H9 (cell line): Measurements from ENCODE around the gene IGFBP4. TPM values are rescaled to one million over a fixed set of nuclear protein-coding genes. Genes with fewer than 3 reads are reported as not detected.

Experiments
- DNase-seq: peaks from one replicate; pipeline ENCODE4 v3.0.0-alpha.2; 2017
- H2AFZ ChIP-seq: one replicate; pipeline ENCODE4 v1.6.1; 2013; ENCODE audit warnings: mild to moderate bottlenecking, low read length, control low read depth, moderate library complexity
- H2AK5ac ChIP-seq: 2 replicates; pipeline ENCODE4 v1.6.1; 2013; ENCODE audit warnings: low read length, control low read depth, mixed read lengths; ENCODE audit not compliant: insufficient read length
- H2BK120ac ChIP-seq: one replicate; pipeline ENCODE4 v1.6.1; 2013; ENCODE audit warnings: low read depth, mild to moderate bottlenecking, low read length, control low read depth, inconsistent platforms; ENCODE audit not compliant: poor library complexity, severe bottlenecking
- H2BK12ac ChIP-seq: 2 replicates; pipeline ENCODE4 v1.6.1; 2013; ENCODE audit warnings: low read length, control low read depth, mixed read lengths, low read depth; ENCODE audit not compliant: insufficient read length
- H2BK15ac ChIP-seq: 2 replicates; pipeline ENCODE4 v1.6.1; 2013; ENCODE audit warnings: low read depth, low read length, control low read depth
- H2BK20ac ChIP-seq: one replicate; pipeline ENCODE4 v1.6.1; 2013; ENCODE audit warnings: low read depth, mild to moderate bottlenecking, low read length, control low read depth, inconsistent platforms; ENCODE audit not compliant: poor library complexity, severe bottlenecking
- H2BK5ac ChIP-seq: 2 replicates; pipeline ENCODE4 v1.6.1; 2013; ENCODE audit warnings: low read length, control low read depth, mixed read lengths; ENCODE audit not compliant: insufficient read length
- H3K14ac ChIP-seq: 2 replicates; pipeline ENCODE4 v1.6.1; 2013; ENCODE audit warnings: low read length, control low read depth; ENCODE audit not compliant: insufficient read depth
- H3K18ac ChIP-seq: 2 replicates; pipeline ENCODE4 v1.6.1; 2013; ENCODE audit warnings: low read depth, mild to moderate bottlenecking, mixed read lengths, low read length, control low read depth; ENCODE audit not compliant: insufficient read length
- H3K23ac ChIP-seq: 2 replicates; pipeline ENCODE4 v1.6.1; 2013; ENCODE audit warnings: low read length, control low read depth, mixed read lengths, low read depth; ENCODE audit not compliant: insufficient read length
- H3K23me2 ChIP-seq: 2 replicates; pipeline ENCODE4 v1.6.1; 2013; ENCODE audit warnings: low read depth, mild to moderate bottlenecking, mixed read lengths, low read length, control low read depth; ENCODE audit not compliant: insufficient read length, poor library complexity, severe bottlenecking
- H3K27ac ChIP-seq: 2 replicates; pipeline ENCODE4 v1.5.1; 2013; ENCODE audit warnings: low read length, control low read depth, mixed read lengths, low read depth; ENCODE audit not compliant: insufficient read length
- H3K27me3 ChIP-seq: 2 replicates; pipeline ENCODE4 v1.6.1; 2013; ENCODE audit warnings: low read length, control low read depth, inconsistent platforms; ENCODE audit not compliant: insufficient read depth
- H3K4ac ChIP-seq: 2 replicates; pipeline ENCODE4 v1.6.1; 2013; ENCODE audit warnings: low read depth, mild to moderate bottlenecking, control low read depth, inconsistent platforms, low read length, moderate library complexity
- H3K4me1 ChIP-seq: 2 replicates; pipeline ENCODE4 v1.6.1; 2013; ENCODE audit warnings: low read length, control low read depth, inconsistent platforms; ENCODE audit not compliant: insufficient read depth
- H3K4me2 ChIP-seq: 2 replicates; pipeline ENCODE4 v1.6.1; 2013; ENCODE audit warnings: low read length, control low read depth, mixed read lengths; ENCODE audit not compliant: insufficient read length, insufficient read depth
- H3K56ac ChIP-seq: 2 replicates; pipeline ENCODE4 v1.6.1; 2013; ENCODE audit warnings: low read depth, mild to moderate bottlenecking, mixed read lengths, low read length, control low read depth; ENCODE audit not compliant: insufficient read length
- H3K79me1 ChIP-seq: 2 replicates; pipeline ENCODE4 v1.6.1; 2013; ENCODE audit warnings: low read depth, mild to moderate bottlenecking, moderate library complexity, low read length, control low read depth, inconsistent platforms; ENCODE audit not compliant: insufficient read depth, poor library complexity, severe bottlenecking
- H3K79me2 ChIP-seq: 2 replicates; pipeline ENCODE4 v1.6.1; 2013; ENCODE audit warnings: low read length, control low read depth, inconsistent platforms; ENCODE audit not compliant: insufficient read depth
- H3K9ac ChIP-seq: 2 replicates; pipeline ENCODE4 v1.6.1; 2013; ENCODE audit warnings: low read length, control low read depth, mixed read lengths; ENCODE audit not compliant: insufficient read length; ENCODE audit errors: extremely low read depth
- H3K9me3 ChIP-seq: one replicate; pipeline ENCODE4 v1.6.1; 2013; ENCODE audit warnings: low read depth, low read length, inconsistent platforms; ENCODE audit not compliant: control insufficient read depth
- H3T11ph ChIP-seq: one replicate; pipeline ENCODE4 v1.6.1; 2013; ENCODE audit warnings: mild to moderate bottlenecking, low read length, control low read depth, inconsistent platforms
- H4K20me1 ChIP-seq: one replicate; pipeline ENCODE4 v1.6.1; 2013; ENCODE audit not compliant: control insufficient read depth, insufficient read length, insufficient read depth
- H4K5ac ChIP-seq: 2 replicates; pipeline ENCODE4 v1.6.1; 2013; ENCODE audit warnings: low read depth, mild to moderate bottlenecking, mixed read lengths, low read length, control low read depth; ENCODE audit not compliant: insufficient read length
- H4K8ac ChIP-seq: replicated peaks from 2 replicates; pipeline ENCODE4 v1.6.1; 2013; ENCODE audit warnings: low read length, control low read depth, mixed read lengths, low read depth; ENCODE audit not compliant: insufficient read length
- H4K91ac ChIP-seq: 2 replicates; pipeline ENCODE4 v1.6.1; 2013; ENCODE audit warnings: low read depth, mild to moderate bottlenecking, moderate library complexity, mixed read lengths, low read length, control low read depth; ENCODE audit not compliant: insufficient read length
- H3K27ac Mint-ChIP-seq, 3 experiments: 2 replicates in 2 of 3; 3 replicates in 1 of 3; pipeline ENCODE4 v1.8.0; 2020 to 2021; ENCODE audit warnings: mixed read lengths in 3 of 3, mild to moderate bottlenecking in 1 of 3, moderate library complexity in 1 of 3
- H3K27me3 Mint-ChIP-seq: 2 replicates; pipeline ENCODE4 v1.8.0; 2021; ENCODE audit warnings: low read depth, mild to moderate bottlenecking, moderate library complexity, mixed read lengths
- H3K36me3 Mint-ChIP-seq, 3 experiments: 2 replicates in 2 of 3; 3 replicates in 1 of 3; pipeline ENCODE4 v1.8.0; 2020 to 2021; ENCODE audit warnings: low read depth in 3 of 3, mixed read lengths in 3 of 3; ENCODE audit not compliant: insufficient read depth in 1 of 3
- H3K4me1 Mint-ChIP-seq, 2 experiments: 2 replicates each; pipeline ENCODE4 v1.8.0; 2020; ENCODE audit warnings: mixed read lengths in 2 of 2
- H3K4me3 Mint-ChIP-seq, 2 experiments: 2 replicates in 1 of 2; 3 replicates in 1 of 2; pipeline ENCODE4 v1.8.0; 2020 to 2021; ENCODE audit warnings: mild to moderate bottlenecking in 2 of 2, mixed read lengths in 2 of 2, moderate library complexity in 1 of 2
- H3K9me3 Mint-ChIP-seq, 2 experiments: 2 replicates in 1 of 2; 3 replicates in 1 of 2; pipeline ENCODE4 v1.8.0; 2020; ENCODE audit warnings: mild to moderate bottlenecking in 2 of 2, mixed read lengths in 2 of 2, moderate library complexity in 1 of 2
- CTCF ChIP-seq: fragments of 200-600 bp; sonication (generic); conservative IDR thresholded peaks from 3 replicates; pipeline ENCODE4 v1.8.0; 2021; ENCODE audit warnings: antibody characterized with exemption, mild to moderate bottlenecking
- WGBS: extraction: QIAGEN DNeasy Blood & Tissue Kit; methylation state at CpG from one replicate; pipeline ENCODE4 v1.1.7; 2013; ENCODE audit warnings: missing lambda C conversion rate, low lambda C conversion rate, mixed read lengths; ENCODE audit not compliant: insufficient read length; ENCODE audit errors: extremely low coverage; 5-methylcytosine and 5-hydroxymethylcytosine counted together
- total RNA-seq: library from RNA; stranded (reverse); gene quantifications from 2 replicates; pipeline ENCODE4 v1.2.1, GENCODE V29; 2021

Gene IGFBP4
- total RNA-seq, 1 experiment from 2014 or later, result 49.9 TPM

DNA sequence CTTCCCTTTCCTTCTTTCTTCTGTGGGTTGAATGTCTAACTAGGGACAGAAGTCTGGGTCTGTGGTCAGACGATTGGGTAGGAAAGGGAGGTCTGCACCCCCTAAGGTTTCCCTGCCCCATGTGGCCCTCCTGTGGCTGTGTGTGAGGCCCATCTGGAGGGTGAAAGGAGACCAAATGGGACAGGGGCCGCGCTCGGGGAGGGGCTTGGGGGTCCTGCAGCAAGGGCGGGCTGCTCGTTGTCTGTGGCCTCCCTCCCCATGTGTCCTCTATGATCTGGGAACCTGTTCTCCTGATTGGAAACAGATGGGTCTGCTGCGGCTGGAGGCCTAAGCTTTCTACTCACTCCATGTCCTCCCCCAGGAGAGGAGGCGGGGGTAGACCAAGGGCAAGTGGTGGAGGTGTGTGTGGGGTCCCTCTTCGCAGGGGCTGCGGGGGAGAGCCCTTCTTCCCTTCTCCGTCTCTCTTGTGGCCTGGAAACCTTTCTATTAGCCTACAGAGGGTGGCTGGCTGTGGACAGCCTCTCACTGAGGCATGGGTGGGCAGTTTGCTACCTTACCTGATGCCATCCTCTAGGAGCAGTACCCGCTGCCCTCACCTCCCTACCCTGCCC, 18.6 kb downstream of the IGFBP4 start:
- H4K8ac ChIP-seq, result no peak overlapping the region
- H2BK5ac ChIP-seq, result no peak overlapping the region
- H3K79me2 ChIP-seq, result no peaks in the 10 kb centered on the region
- H3K23me2 ChIP-seq, result no peaks in the 10 kb centered on the region
- Mint-ChIP-seq H3K4me3 (no peak overlapping the region), H3K27me3 (peaks cover 3% of the 10 kb centered on the region; the same call in 1 of the 2 replicates), H3K36me3 (peaks cover 4 to 11% (median 8%) of the 10 kb centered on the region in 3 experiments; a peak in 4 of 7 replicates), H3K27ac (peak overlapping the region; percentile 20 to 40 (median 39); a peak in 2 of 7 replicates), H3K9me3 (peaks cover 2 to 3% of the 10 kb centered on the region in 2 experiments; a peak in 1 of 5 replicates), H3K4me1 (peaks cover 43 to 58% of the 10 kb centered on the region in 2 experiments)
- no peak overlapping the region for H2BK15ac ChIP-seq
- H2AK5ac ChIP-seq, result no peak overlapping the region
- H3K79me1 ChIP-seq, result no peaks in the 10 kb centered on the region
- TF ChIP-seq CTCF, result no peak
- H3K4ac ChIP-seq, result no peak overlapping the region
- H3K23ac ChIP-seq, result no peak overlapping the region
- no CpG with 5 or more reads among the region's 12 CpGs for WGBS
- no peak overlapping the region for H3T11ph ChIP-seq
- peaks cover 2% of the 10 kb centered on the region for H4K20me1 ChIP-seq
- H3K27ac ChIP-seq, result no peak overlapping the region
- H3K9me3 ChIP-seq, result no peaks in the 10 kb centered on the region
- peak overlapping the region; percentile 21 for H3K18ac ChIP-seq
- H4K91ac ChIP-seq, result no peak overlapping the region
- H3K14ac ChIP-seq, result peak overlapping the region; percentile 41; the same call in 1 of the 2 replicates
- H3K4me2 ChIP-seq, result no peak overlapping the region
- no peak overlapping the region for H3K9ac ChIP-seq
- no peak overlapping the region for H2AFZ ChIP-seq
- H2BK120ac ChIP-seq, result no peak overlapping the region
- no peak overlapping the region for H4K5ac ChIP-seq
- no peaks in the 10 kb centered on the region for H3K27me3 ChIP-seq
- H2BK20ac ChIP-seq, result no peak overlapping the region
- H2BK12ac ChIP-seq, result no peak overlapping the region
- no peak overlapping the region for H3K56ac ChIP-seq
- H3K4me1 ChIP-seq, result peaks cover 7% of the 10 kb centered on the region; the same call in 1 of the 2 replicates
- no peak for DNase-seq
